ENCODE data around the gene TIMM23.

The TIMM23 gene

DNA sequence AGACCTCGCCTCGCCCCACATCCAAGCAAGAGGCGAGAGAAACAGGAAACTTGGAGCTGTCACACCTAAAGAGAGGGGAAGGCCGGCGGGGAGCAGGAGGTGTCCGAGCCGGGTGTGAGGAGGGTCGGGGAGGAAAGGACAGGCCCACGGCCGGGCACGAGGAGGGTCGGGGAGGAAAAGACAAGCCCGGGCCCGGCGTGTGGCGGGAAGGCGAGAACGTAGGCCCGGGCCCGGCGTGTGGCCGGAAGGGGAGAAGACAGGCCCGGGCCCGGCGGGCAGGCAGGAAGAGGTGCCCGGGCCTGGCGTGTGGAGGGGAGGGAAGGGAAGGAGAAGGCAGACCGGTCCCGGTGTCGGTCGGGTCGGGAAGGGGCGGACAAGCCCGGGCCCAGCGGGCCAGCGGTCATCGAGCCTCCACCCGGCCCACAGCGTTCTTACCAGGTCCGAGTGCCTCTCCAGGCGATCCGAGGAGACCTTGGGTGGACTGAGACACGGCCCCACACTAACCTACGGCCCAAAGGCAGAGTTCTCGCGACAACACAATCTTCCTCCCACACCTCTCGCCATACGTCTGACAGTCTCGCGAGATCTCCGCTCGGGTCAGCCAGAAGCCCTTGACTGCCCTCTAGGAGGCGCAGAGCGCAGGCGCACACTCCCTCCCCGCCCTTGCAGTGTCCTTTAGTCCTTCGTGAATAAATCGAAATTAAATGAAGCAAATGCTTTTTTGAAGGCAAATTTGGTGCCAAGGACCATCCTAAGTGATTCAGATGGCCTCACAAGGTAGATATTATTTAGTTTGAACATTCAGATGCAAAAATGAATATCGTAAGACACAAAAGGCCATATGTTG, 58.0 kb downstream of the TIMM23 start, which contains the start of gene NCOA4:
TSS of gene NCOA4 (minus strand) at position 533 of the 847 bp plus-strand sequence. CDS start 13,943 bp downstream, outside the sequence.
- Histone ChIP-seq H3K9me3 (ENCODE audit: insufficient read depth, low read length) (no peaks in the 10 kb centered on the region), H3K27ac (ENCODE audit: low read depth, low read length) (peak within 1 kb of the TSS; percentile 30), H3K36me3 (ENCODE audit: low read length) (no peaks in the 10 kb centered on the region), H3K79me2 (ENCODE audit: insufficient read depth, low read length) (peaks cover 50% of the 10 kb centered on the region), H3K4me3 (ENCODE audit: insufficient read depth, low read length, poor library complexity, severe bottlenecking) (peak within 1 kb of the TSS; percentile 80), H3K27me3 (ENCODE audit: low read length) (no peaks in the 10 kb centered on the region), H3F3A (ENCODE audit: insufficient read depth) (peaks cover 10% of the 10 kb centered on the region; the same call in 1 of the 2 replicates), H3K9ac (ENCODE audit: low read length) (peak within 1 kb of the TSS; percentile 82), H3K4me2 (ENCODE audit: low read depth, low read length, poor library complexity, severe bottlenecking) (peak within 1 kb of the TSS; percentile 86), H4K20me1 (ENCODE audit: low read depth, low read length) (peaks cover 32% of the 10 kb centered on the region), H2AFZ (ENCODE audit: low read depth, low read length, severe bottlenecking) (peak within 1 kb of the TSS; percentile 99), H3K9me2 (replicated peaks; ENCODE audit: insufficient read depth, low read length) (no peaks in the 10 kb centered on the region)
- TF ChIP-seq, protein P1, sequence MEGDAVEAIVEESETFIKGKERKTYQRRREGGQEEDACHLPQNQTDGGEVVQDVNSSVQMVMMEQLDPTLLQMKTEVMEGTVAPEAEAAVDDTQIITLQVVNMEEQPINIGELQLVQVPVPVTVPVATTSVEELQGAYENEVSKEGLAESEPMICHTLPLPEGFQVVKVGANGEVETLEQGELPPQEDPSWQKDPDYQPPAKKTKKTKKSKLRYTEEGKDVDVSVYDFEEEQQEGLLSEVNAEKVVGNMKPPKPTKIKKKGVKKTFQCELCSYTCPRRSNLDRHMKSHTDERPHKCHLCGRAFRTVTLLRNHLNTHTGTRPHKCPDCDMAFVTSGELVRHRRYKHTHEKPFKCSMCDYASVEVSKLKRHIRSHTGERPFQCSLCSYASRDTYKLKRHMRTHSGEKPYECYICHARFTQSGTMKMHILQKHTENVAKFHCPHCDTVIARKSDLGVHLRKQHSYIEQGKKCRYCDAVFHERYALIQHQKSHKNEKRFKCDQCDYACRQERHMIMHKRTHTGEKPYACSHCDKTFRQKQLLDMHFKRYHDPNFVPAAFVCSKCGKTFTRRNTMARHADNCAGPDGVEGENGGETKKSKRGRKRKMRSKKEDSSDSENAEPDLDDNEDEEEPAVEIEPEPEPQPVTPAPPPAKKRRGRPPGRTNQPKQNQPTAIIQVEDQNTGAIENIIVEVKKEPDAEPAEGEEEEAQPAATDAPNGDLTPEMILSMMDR (IDR thresholded peaks at IDR 0.05; ENCODE audit: insufficient read depth, low read length, poor library complexity, severe bottlenecking) = peak; percentile 54
- no peak for TF ChIP-seq EZH2phosphoT487 (conservative IDR thresholded peaks at IDR 0.05; ENCODE audit: low read length)

DNA sequence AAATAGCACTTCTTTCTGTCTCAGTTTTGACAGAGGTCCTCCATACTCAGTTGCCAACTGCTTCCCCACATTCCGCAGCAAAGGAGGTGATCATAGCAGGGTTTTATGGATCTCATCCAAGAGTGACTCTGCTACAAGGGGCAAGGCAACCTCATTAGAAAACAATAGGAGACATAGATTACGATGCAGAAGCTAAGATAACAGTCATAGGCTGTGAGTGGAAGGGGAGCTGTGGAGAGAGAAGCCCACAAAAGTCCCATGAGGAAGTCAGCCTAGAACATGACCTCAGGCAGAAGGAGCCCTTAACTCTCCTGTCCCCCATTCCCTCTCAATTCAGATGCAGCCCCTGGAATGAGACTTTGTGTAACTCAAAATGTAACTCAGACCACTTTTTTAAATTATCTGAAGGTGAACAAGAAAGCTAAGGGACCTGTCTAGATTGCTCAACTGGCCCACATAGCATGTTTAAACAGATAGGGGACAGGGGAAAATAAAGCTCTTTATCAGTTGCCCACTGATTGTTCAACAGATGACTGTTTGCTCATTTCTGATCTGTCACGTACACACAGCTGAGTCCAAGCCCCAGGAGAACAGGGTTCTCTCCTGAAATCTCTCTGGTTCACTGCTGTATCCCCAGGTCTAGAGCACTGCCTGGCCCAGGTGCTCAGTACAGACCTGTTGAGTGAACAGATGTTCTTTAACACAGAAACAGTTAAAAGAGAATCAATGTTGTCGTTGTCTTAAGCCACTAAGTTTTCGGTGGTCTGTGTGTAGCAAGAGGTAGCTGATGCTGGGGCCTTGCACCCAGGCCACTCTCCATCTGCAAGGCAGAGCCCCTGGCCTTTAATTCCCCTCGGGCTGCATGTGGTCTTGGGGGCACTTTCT, 59.6 kb downstream of the TIMM23 start:
- Histone ChIP-seq H3K27ac (ENCODE audit: low read depth, low read length) (no peak overlapping the region), H3K9ac (ENCODE audit: low read length) (no peak overlapping the region), H3K9me2 (replicated peaks; ENCODE audit: insufficient read depth, low read length) (no peaks in the 10 kb centered on the region), H3K27me3 (ENCODE audit: low read length) (no peaks in the 10 kb centered on the region), H2AFZ (ENCODE audit: low read depth, low read length, severe bottlenecking) (peak overlapping the region; percentile 52), H3K9me3 (ENCODE audit: insufficient read depth, low read length) (no peaks in the 10 kb centered on the region), H3K36me3 (ENCODE audit: low read length) (no peaks in the 10 kb centered on the region), H3K4me2 (ENCODE audit: low read depth, low read length, poor library complexity, severe bottlenecking) (no peak overlapping the region), H3F3A (ENCODE audit: insufficient read depth) (peaks cover 10% of the 10 kb centered on the region; the same call in 1 of the 2 replicates), H3K4me3 (ENCODE audit: insufficient read depth, low read length, poor library complexity, severe bottlenecking) (no peak overlapping the region), H3K79me2 (ENCODE audit: insufficient read depth, low read length) (peaks cover 34% of the 10 kb centered on the region), H4K20me1 (ENCODE audit: low read depth, low read length) (peaks cover 17% of the 10 kb centered on the region)
- TF ChIP-seq, protein P1 (IDR thresholded peaks at IDR 0.05; ENCODE audit: insufficient read depth, low read length, poor library complexity, severe bottlenecking) = no peak
- TF ChIP-seq EZH2phosphoT487 (conservative IDR thresholded peaks at IDR 0.05; ENCODE audit: low read length) = no peak

DNA sequence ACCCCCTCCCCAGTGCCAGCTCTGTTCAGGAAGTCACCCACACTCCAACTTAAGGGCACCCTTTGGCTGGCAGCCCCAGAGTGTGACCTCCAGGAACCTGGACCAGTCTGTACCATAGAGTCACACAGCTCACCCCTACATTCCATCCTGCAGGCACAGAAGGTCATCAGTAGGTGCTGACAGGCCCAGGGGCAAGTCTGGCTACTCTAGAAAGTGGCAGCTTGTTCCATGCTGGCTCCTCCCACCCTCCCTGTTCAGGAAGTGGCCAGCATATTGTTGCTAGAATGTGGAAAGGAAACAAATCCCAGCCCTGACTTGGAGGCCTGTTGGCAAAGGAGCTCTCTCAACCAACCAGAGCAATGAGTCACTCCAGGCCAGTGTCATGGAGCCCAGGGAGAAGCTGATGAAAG, 61.3 kb downstream of the TIMM23 start:
- no peaks in the 10 kb centered on the region for H3K27me3 ChIP-seq (ENCODE audit: low read length)
- H3K4me3 ChIP-seq (ENCODE audit: insufficient read depth, low read length, poor library complexity, severe bottlenecking) = no peak overlapping the region
- H3K9me2 ChIP-seq (replicated peaks; ENCODE audit: insufficient read depth, low read length) = no peaks in the 10 kb centered on the region
- TF ChIP-seq EZH2phosphoT487 (conservative IDR thresholded peaks at IDR 0.05; ENCODE audit: low read length) = no peak
- TF ChIP-seq, protein P1 (IDR thresholded peaks at IDR 0.05; ENCODE audit: insufficient read depth, low read length, poor library complexity, severe bottlenecking) = no peak
- H3F3A ChIP-seq (ENCODE audit: insufficient read depth) = peaks cover 10% of the 10 kb centered on the region; the same call in 1 of the 2 replicates
- no peaks in the 10 kb centered on the region for H3K9me3 ChIP-seq (ENCODE audit: insufficient read depth, low read length)
- H4K20me1 ChIP-seq (ENCODE audit: low read depth, low read length) = peaks cover 4% of the 10 kb centered on the region
- no peak overlapping the region for H3K4me2 ChIP-seq (ENCODE audit: low read depth, low read length, poor library complexity, severe bottlenecking)
- no peak overlapping the region for H3K9ac ChIP-seq (ENCODE audit: low read length)
- no peak overlapping the region for H3K27ac ChIP-seq (ENCODE audit: low read depth, low read length)
- no peaks in the 10 kb centered on the region for H3K36me3 ChIP-seq (ENCODE audit: low read length)
- peak overlapping the region; percentile 51 for H2AFZ ChIP-seq (ENCODE audit: low read depth, low read length, severe bottlenecking)
- H3K79me2 ChIP-seq (ENCODE audit: insufficient read depth, low read length) = peaks cover 17% of the 10 kb centered on the region
